ENCODE measurements around the gene AURKB. TPM values are rescaled to one million over a fixed set of nuclear protein-coding genes. Genes with fewer than 3 reads are reported as not detected.

Gene AURKB
- total and polyA plus RNA-seq, 10 of the 15 experiments (the other 5 are each of a cell fraction or from before 2014, with no cell fraction given): 52.7 to 209 (median 128) TPM

DNA sequence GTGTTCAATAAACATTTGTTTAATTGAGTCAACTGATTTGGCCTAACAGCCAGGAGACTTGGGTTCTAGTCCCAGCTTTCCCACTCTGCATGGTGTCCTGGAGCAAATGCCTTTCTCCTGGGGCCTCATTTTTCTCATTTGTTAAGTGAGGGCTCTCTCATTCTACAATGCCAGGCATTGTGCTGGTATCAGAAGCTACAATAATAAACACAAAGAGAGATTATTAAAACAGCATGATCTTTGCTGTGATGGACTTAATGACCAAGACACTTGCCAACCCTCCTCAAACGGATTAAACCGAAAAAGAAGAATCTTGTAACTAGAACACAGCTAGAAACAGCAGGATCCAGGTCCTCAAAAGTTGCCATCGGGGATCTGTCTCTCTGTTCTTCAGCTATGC, 42.8 kb downstream of the AURKB start (continued):
- TF ChIP-seq, protein P1, sequence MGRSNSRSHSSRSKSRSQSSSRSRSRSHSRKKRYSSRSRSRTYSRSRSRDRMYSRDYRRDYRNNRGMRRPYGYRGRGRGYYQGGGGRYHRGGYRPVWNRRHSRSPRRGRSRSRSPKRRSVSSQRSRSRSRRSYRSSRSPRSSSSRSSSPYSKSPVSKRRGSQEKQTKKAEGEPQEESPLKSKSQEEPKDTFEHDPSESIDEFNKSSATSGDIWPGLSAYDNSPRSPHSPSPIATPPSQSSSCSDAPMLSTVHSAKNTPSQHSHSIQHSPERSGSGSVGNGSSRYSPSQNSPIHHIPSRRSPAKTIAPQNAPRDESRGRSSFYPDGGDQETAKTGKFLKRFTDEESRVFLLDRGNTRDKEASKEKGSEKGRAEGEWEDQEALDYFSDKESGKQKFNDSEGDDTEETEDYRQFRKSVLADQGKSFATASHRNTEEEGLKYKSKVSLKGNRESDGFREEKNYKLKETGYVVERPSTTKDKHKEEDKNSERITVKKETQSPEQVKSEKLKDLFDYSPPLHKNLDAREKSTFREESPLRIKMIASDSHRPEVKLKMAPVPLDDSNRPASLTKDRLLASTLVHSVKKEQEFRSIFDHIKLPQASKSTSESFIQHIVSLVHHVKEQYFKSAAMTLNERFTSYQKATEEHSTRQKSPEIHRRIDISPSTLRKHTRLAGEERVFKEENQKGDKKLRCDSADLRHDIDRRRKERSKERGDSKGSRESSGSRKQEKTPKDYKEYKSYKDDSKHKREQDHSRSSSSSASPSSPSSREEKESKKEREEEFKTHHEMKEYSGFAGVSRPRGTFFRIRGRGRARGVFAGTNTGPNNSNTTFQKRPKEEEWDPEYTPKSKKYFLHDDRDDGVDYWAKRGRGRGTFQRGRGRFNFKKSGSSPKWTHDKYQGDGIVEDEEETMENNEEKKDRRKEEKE (IDR thresholded peaks at IDR 0.05): no peak
- no peak for TF ChIP-seq ZNF274 (IDR thresholded peaks at IDR 0.05; ENCODE audit: insufficient read depth, insufficient read length)
- TF ChIP-seq HDGF (IDR thresholded peaks at IDR 0.05): no peak

DNA sequence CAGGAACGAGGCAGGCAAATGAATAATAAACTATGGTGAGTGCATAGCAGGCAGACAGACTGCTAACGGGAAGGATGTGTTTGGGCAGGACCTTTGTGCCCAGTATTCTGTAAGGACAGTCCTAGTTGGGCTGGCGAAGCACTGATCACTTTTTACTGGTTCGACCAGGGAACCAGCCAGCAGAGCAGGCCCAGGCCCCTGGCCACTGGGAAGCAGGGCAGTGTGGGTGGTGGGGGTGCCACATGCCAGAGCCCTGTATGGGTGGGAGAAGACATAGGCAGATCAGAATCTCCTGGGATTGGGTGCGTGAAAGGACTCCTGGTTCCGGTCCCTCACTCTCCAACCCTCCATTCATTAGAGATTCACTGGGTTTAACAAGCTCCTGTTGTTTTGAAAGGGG, 43.6 kb downstream of the AURKB start:
- FAIRE-seq (no peak), ATAC-seq (no peak), DNase-seq (ENCODE audit: low read depth, low spot score) (no peak)
- in situ Hi-C loops (cut with MboI) (no loop called here), intact Hi-C loops (cut with micrococcal nuclease; ENCODE audit: unreplicated experiment) (no loop called here)
- Histone ChIP-seq H3K9me3 (replicated peaks; ENCODE audit: control insufficient read depth, insufficient read depth, low read length) (no peaks in the 10 kb centered on the region), H3K9ac (ENCODE audit: control insufficient read depth, insufficient read depth, low read length) (no peak overlapping the region), H3K4me3 (no peak overlapping the region), H3K27ac (ENCODE audit: control insufficient read depth, insufficient read depth) (no peak overlapping the region), H3K36me3 (ENCODE audit: control insufficient read depth in 2 of 2, insufficient read depth in 2 of 2, low read length in 1 of 2) (no peaks in the 10 kb centered on the region), H3K4me1 (ENCODE audit: control insufficient read depth, insufficient read depth, low read length) (peaks cover 20% of the 10 kb centered on the region), H4K20me1 (ENCODE audit: control insufficient read depth, insufficient read depth) (no peaks in the 10 kb centered on the region), H3K27me3 (replicated peaks in 1 of 2; ENCODE audit: control insufficient read depth in 2 of 2, insufficient read depth in 2 of 2, low read length in 1 of 2) (no peaks in the 10 kb centered on the region), H3K79me2 (ENCODE audit: control insufficient read depth, insufficient read depth, low read length) (peaks cover 12% of the 10 kb centered on the region), H3K4me2 (ENCODE audit: control insufficient read depth, insufficient read depth) (no peak overlapping the region), H2AFZ (ENCODE audit: control insufficient read depth, low read depth, low read length) (no peak overlapping the region)
- BruUV-seq (replicated peaks): no TSS peak
- ChIA-PET SMC1A (ENCODE audit: uncharacterized antibody, unreplicated experiment) (interaction anchor here (1.0 kb wide), 1 partner anchor 29 kb away, joined by 3 read pairs; no protein-coding TSS in a partner anchor), CTCF (interaction anchor here (1.7 to 2.1 kb wide), 2 partner anchors 8 to 10 kb away, joined by 4 to 9 read pairs; no protein-coding TSS in a partner anchor), POLR2A (interaction anchor here (1.6 kb wide), 1 partner anchor 24 kb away, joined by 4 read pairs; no protein-coding TSS in a partner anchor), RAD21 (ENCODE audit: unreplicated experiment) (interaction anchor here (0.6 to 1.9 kb wide), 2 partner anchors 10 to 50 kb away, joined by 3 to 7 read pairs; no protein-coding TSS in a partner anchor)
- TF ChIP-seq RBBP5 (conservative IDR thresholded peaks at IDR 0.05): no peak
- TF ChIP-seq BCL11A (IDR thresholded peaks at IDR 0.05; ENCODE audit: low read depth, low read length): no peak
- TF ChIP-seq, protein P2, sequence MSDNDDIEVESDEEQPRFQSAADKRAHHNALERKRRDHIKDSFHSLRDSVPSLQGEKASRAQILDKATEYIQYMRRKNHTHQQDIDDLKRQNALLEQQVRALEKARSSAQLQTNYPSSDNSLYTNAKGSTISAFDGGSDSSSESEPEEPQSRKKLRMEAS (IDR thresholded peaks at IDR 0.05; ENCODE audit: low read depth, low read length): no peak
- TF ChIP-seq ZNF384 (IDR thresholded peaks at IDR 0.05; ENCODE audit: borderline replicate concordance, low read depth, low read length): no peak
- no peak for TF ChIP-seq WRNIP1 (IDR thresholded peaks at IDR 0.05; ENCODE audit: borderline replicate concordance, low read depth, low read length)
- no peak for TF ChIP-seq MEF2A (IDR thresholded peaks at IDR 0.05; ENCODE audit: insufficient read depth, low read depth, low read length)
- TF ChIP-seq NR2F1 (conservative IDR thresholded peaks at IDR 0.05): no peak
- TF ChIP-seq, protein P3, sequence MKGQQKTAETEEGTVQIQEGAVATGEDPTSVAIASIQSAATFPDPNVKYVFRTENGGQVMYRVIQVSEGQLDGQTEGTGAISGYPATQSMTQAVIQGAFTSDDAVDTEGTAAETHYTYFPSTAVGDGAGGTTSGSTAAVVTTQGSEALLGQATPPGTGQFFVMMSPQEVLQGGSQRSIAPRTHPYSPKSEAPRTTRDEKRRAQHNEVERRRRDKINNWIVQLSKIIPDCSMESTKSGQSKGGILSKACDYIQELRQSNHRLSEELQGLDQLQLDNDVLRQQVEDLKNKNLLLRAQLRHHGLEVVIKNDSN (IDR thresholded peaks at IDR 0.05; ENCODE audit: borderline replicate concordance, extremely low read length, insufficient read depth, low read depth, low read length): no peak
- no peak for TF ChIP-seq ASH2L (IDR thresholded peaks at IDR 0.05; ENCODE audit: borderline replicate concordance, low read depth)
- TF ChIP-seq, protein P4, sequence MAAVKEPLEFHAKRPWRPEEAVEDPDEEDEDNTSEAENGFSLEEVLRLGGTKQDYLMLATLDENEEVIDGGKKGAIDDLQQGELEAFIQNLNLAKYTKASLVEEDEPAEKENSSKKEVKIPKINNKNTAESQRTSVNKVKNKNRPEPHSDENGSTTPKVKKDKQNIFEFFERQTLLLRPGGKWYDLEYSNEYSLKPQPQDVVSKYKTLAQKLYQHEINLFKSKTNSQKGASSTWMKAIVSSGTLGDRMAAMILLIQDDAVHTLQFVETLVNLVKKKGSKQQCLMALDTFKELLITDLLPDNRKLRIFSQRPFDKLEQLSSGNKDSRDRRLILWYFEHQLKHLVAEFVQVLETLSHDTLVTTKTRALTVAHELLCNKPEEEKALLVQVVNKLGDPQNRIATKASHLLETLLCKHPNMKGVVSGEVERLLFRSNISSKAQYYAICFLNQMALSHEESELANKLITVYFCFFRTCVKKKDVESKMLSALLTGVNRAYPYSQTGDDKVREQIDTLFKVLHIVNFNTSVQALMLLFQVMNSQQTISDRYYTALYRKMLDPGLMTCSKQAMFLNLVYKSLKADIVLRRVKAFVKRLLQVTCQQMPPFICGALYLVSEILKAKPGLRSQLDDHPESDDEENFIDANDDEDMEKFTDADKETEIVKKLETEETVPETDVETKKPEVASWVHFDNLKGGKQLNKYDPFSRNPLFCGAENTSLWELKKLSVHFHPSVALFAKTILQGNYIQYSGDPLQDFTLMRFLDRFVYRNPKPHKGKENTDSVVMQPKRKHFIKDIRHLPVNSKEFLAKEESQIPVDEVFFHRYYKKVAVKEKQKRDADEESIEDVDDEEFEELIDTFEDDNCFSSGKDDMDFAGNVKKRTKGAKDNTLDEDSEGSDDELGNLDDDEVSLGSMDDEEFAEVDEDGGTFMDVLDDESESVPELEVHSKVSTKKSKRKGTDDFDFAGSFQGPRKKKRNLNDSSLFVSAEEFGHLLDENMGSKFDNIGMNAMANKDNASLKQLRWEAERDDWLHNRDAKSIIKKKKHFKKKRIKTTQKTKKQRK (IDR thresholded peaks at IDR 0.05; ENCODE audit: low read depth, low read length): no peak
- TF ChIP-seq SRF (IDR thresholded peaks at IDR 0.05; ENCODE audit: low read depth in 2 of 2, low read length in 2 of 2): no peak
- no peak for TF ChIP-seq NRF1 (conservative IDR thresholded peaks at IDR 0.05; ENCODE audit: low read depth, low read length)
- WGBS (ENCODE audit: insufficient coverage, insufficient replicate concordance, low lambda C conversion rate, missing lambda C conversion rate): 64% methylated on average over 6 of the region's 6 CpGs

All from GM12878 (cell line).